ENCODE data around the gene ZNF292.

GRCh38 chr6:87122477-87122876 lies 32.9 kb upstream of the ZNF292 start:
- TF ChIP-seq, protein P1, sequence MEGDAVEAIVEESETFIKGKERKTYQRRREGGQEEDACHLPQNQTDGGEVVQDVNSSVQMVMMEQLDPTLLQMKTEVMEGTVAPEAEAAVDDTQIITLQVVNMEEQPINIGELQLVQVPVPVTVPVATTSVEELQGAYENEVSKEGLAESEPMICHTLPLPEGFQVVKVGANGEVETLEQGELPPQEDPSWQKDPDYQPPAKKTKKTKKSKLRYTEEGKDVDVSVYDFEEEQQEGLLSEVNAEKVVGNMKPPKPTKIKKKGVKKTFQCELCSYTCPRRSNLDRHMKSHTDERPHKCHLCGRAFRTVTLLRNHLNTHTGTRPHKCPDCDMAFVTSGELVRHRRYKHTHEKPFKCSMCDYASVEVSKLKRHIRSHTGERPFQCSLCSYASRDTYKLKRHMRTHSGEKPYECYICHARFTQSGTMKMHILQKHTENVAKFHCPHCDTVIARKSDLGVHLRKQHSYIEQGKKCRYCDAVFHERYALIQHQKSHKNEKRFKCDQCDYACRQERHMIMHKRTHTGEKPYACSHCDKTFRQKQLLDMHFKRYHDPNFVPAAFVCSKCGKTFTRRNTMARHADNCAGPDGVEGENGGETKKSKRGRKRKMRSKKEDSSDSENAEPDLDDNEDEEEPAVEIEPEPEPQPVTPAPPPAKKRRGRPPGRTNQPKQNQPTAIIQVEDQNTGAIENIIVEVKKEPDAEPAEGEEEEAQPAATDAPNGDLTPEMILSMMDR (conservative IDR thresholded peaks at IDR 0.05 in 1 of 2, IDR thresholded peaks at IDR 0.05 in 1 of 2; ENCODE audit: low read depth in 1 of 2, low read length in 2 of 2), result no peak
- no peak for TF ChIP-seq EZH2 (IDR thresholded peaks at IDR 0.05; ENCODE audit: low read length, missing control alignments)
